Measurements from ENCODE around the gene SPEM2.

SPEM2 gene

DNA sequence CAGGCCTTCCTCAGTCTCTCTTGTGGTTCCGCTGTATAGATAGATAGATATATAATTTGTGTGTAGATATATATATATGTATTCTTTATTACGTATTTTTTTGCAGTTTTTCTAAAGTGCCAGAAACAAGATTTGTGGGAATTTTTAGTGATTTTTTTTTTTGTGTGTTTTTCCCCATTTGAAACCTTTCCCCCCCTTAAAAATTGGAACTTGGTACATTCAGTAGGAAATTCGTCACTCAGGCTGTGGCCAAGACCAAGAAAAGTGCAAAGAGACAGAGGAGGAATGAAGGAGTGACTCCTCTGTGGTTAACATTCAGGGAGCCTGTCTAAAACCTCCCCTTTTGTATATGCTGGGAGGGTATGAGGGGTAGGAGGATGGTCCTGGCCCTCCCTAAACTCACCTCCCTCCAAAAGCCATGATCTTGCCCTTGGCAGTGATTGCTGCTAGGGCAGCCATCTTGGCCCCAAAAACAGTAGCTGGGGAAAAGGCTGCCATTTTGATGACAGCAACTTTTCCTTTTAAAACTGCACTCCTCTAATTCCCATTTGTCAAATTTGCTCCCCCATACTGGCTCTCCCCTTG lies 34.6 kb downstream of the SPEM2 start:
- H2AFZ ChIP-seq (ENCODE audit: insufficient read depth, low read length, poor library complexity), result no peak overlapping the region
- H3K36me3 ChIP-seq (ENCODE audit: control insufficient read depth in 1 of 2, insufficient read depth in 2 of 2, low read length in 2 of 2), result peaks cover 21 to 22% of the 10 kb centered on the region in 2 experiments
- H3K9me3 ChIP-seq (ENCODE audit: insufficient read depth, low read depth, low read length), result no peaks in the 10 kb centered on the region
- H3K4me3 ChIP-seq (ENCODE audit: low read depth, low read length), result no peak overlapping the region
- H3K27me3 ChIP-seq (ENCODE audit: insufficient read depth, low read length), result no peaks in the 10 kb centered on the region
- no peak overlapping the region for H2BK5ac ChIP-seq (ENCODE audit: low read depth, low read length, poor library complexity)
- H4K91ac ChIP-seq (ENCODE audit: low read depth, low read length), result no peak overlapping the region
- H2BK12ac ChIP-seq (ENCODE audit: low read length), result no peak overlapping the region
- no peak overlapping the region for H3K9ac ChIP-seq (ENCODE audit: low read length)
- H3K14ac ChIP-seq (ENCODE audit: low read length), result no peak overlapping the region
- H3K79me2 ChIP-seq (ENCODE audit: control insufficient read depth, insufficient read depth, low read length, poor library complexity), result peaks cover 3% of the 10 kb centered on the region
- H3K23ac ChIP-seq (ENCODE audit: low read length), result no peak overlapping the region
- no peak overlapping the region for H4K12ac ChIP-seq (ENCODE audit: low read depth, low read length)
- H2AK5ac ChIP-seq (ENCODE audit: low read length), result no peak overlapping the region
- DNase-seq, result no peak
- H3K18ac ChIP-seq (ENCODE audit: low read length), result no peak overlapping the region
- no peak overlapping the region for H3K27ac ChIP-seq (ENCODE audit: low read depth, low read length)
- H3K4me1 ChIP-seq (ENCODE audit: control insufficient read depth in 1 of 2, insufficient read depth in 2 of 2, low read length in 2 of 2), result peaks cover 4 to 5% of the 10 kb centered on the region in 2 experiments
- H4K8ac ChIP-seq (ENCODE audit: low read depth, low read length), result no peak overlapping the region
- WGBS (ENCODE audit: extremely low coverage, insufficient coverage, insufficient read length), result no CpG with 5 or more reads among the region's 3 CpGs
- no peak overlapping the region for H3K4me2 ChIP-seq (ENCODE audit: low read length)
- no peak overlapping the region for H3K4ac ChIP-seq (ENCODE audit: low read depth, low read length)
- H2BK120ac ChIP-seq (ENCODE audit: insufficient read depth, low read length, poor library complexity), result no peak overlapping the region
- peaks cover 3% of the 10 kb centered on the region for H3K79me1 ChIP-seq (ENCODE audit: low read length)

DNA sequence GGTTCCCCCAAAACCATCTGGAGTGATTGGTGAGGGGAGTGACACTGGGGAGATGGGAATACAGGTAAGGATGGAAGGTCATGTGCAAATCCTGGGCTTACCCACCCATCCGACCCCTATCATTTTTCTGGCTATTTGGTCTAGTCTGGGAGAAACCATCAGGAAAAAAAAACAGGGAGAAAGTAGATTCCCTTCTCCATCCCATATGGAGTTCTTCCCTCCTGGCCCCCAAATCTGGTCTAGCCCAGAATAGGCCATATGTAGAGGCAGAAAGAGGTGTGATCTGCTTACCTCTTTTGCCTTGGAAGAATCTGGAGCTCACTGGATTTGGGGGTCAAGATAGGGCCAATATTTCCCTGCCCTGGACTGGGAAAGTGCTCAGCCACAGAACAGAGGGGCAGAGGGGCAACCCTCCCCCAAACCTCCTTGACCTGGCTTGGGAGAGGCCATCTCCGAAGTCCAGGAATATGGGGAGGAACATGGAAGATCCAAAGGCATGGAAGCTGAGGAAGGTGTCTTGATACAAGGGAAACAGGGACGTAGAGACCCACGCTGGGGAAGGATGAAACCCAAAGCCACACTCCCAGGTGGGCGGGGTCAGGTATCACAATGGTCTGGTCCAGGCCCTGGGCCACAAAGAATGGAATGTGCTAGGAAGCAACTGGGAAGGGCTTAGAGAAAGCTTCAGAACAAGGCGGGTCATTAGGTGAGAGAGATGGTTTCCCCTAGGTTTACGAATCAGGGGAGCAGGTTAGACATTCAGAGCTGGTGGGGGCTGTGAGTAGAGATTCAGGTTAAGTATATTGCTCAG lies 35.6 kb downstream of the SPEM2 start:
- Histone ChIP-seq H3K27ac (ENCODE audit: low read depth, low read length) (no peak overlapping the region), H2AFZ (ENCODE audit: insufficient read depth, low read length, poor library complexity) (no peak overlapping the region), H4K12ac (ENCODE audit: low read depth, low read length) (no peak overlapping the region), H2BK5ac (ENCODE audit: low read depth, low read length, poor library complexity) (no peak overlapping the region), H4K91ac (ENCODE audit: low read depth, low read length) (no peak overlapping the region), H3K9ac (ENCODE audit: low read length) (no peak overlapping the region), H2BK120ac (ENCODE audit: insufficient read depth, low read length, poor library complexity) (no peak overlapping the region), H3K36me3 (ENCODE audit: control insufficient read depth in 1 of 2, insufficient read depth in 2 of 2, low read length in 2 of 2) (peaks cover 27 to 28% of the 10 kb centered on the region in 2 experiments), H3K4ac (ENCODE audit: low read depth, low read length) (no peak overlapping the region), H3K9me3 (ENCODE audit: insufficient read depth, low read depth, low read length) (no peaks in the 10 kb centered on the region), H3K23ac (ENCODE audit: low read length) (no peak overlapping the region), H3K4me3 (ENCODE audit: low read depth, low read length) (no peak overlapping the region), H2BK12ac (ENCODE audit: low read length) (no peak overlapping the region), H3K14ac (ENCODE audit: low read length) (no peak overlapping the region), H3K79me2 (ENCODE audit: control insufficient read depth, insufficient read depth, low read length, poor library complexity) (no peaks in the 10 kb centered on the region), H3K79me1 (ENCODE audit: low read length) (no peaks in the 10 kb centered on the region), H3K27me3 (ENCODE audit: insufficient read depth, low read length) (no peaks in the 10 kb centered on the region), H3K4me2 (ENCODE audit: low read length) (no peak overlapping the region), H4K8ac (ENCODE audit: low read depth, low read length) (no peak overlapping the region), H3K4me1 (ENCODE audit: control insufficient read depth in 1 of 2, insufficient read depth in 2 of 2, low read length in 2 of 2) (peaks cover 3 to 4% of the 10 kb centered on the region in 2 experiments), H2AK5ac (ENCODE audit: low read length) (no peak overlapping the region), H3K18ac (ENCODE audit: low read length) (no peak overlapping the region)
- DNase-seq, result no peak
- WGBS (ENCODE audit: extremely low coverage, insufficient coverage, insufficient read length), result no CpG with 5 or more reads among the region's 7 CpGs

DNA sequence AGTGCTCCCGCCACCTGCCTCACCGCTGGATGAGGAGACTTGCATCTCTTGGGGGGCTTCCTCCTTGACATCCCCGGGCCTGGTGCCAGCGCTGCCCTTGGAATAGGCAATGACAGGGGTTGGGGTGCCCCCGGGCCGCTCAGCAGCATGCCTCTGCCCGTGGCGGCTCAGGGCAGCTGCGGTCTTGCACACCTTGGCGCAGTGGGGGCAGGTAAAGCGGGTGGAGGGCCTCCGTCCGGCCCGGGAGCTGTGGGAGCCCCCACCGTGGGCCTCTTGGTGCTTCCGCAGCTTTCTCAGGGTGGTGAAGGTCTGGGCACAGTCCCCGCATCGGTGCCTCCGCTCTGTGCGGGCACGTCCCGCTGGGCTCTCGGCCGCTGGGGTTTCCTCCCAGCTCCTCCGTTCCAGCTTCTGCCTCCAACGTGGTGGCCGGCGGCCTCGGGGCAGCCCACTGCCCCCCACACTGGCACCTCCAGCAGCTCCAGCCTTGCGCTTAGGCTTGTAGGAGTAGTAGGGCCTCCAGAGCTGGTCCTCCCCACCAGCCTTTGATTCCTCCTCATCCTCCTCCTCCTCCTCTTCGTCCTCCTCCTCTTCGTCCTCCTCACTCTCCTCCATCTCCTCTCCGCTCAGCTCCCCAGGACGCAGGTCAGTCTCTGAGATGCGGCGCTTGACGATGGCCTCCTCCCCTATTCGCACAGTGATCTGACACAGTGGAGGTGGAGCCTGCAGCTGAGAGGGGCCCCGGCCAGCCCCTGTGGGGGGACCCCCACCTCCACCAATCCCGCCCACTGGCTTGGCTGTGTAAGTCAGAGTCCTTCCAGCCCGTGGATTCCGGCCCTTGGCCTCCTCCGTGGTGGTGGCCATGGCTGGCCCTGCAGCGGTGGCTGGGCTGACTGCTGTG lies 37.3 kb downstream of the SPEM2 start:
- Histone ChIP-seq H4K12ac (ENCODE audit: low read depth, low read length) (no peak overlapping the region), H2BK120ac (ENCODE audit: insufficient read depth, low read length, poor library complexity) (no peak overlapping the region), H2AFZ (ENCODE audit: insufficient read depth, low read length, poor library complexity) (no peak overlapping the region)

DNA sequence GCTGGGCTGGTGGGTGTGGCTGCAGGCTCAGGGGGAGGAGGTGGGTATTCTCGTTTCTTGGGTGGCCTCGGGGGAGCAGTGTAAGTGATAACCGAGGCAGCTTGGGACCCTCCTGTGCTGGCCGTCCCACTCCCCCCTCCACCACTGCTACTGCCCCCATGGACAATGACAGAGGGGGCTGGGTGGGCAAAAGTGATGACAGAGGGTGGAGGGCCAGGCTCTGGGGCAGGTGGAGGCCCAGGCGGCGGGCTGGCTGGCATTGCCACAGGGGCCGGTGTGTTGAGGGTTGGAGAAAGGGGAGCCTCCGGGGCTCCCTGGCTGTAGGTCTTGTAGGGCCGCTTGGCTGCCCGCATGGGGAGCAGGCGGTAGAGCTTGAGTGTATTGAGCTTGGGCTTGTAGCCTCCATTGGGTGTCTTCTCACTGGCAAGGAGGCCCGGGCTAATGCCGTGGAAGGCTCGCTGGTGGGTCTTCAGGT lies 38.0 kb downstream of the SPEM2 start:
- Histone ChIP-seq H3K4ac (ENCODE audit: low read depth, low read length) (no peak overlapping the region), H2AK5ac (ENCODE audit: low read length) (no peak overlapping the region), H2BK5ac (ENCODE audit: low read depth, low read length, poor library complexity) (no peak overlapping the region), H3K36me3 (ENCODE audit: control insufficient read depth in 1 of 2, insufficient read depth in 2 of 2, low read length in 2 of 2) (peaks cover 38 to 39% of the 10 kb centered on the region in 2 experiments), H3K4me1 (ENCODE audit: control insufficient read depth in 1 of 2, insufficient read depth in 2 of 2, low read length in 2 of 2) (no peaks in the 10 kb centered on the region), H3K79me2 (ENCODE audit: control insufficient read depth, insufficient read depth, low read length, poor library complexity) (no peaks in the 10 kb centered on the region), H3K4me3 (ENCODE audit: low read depth, low read length) (no peak overlapping the region), H4K12ac (ENCODE audit: low read depth, low read length) (no peak overlapping the region), H3K23ac (ENCODE audit: low read length) (no peak overlapping the region), H3K9ac (ENCODE audit: low read length) (no peak overlapping the region), H4K8ac (ENCODE audit: low read depth, low read length) (no peak overlapping the region), H3K79me1 (ENCODE audit: low read length) (no peaks in the 10 kb centered on the region), H3K4me2 (ENCODE audit: low read length) (no peak overlapping the region), H3K14ac (ENCODE audit: low read length) (no peak overlapping the region), H3K27ac (ENCODE audit: low read depth, low read length) (no peak overlapping the region), H3K27me3 (ENCODE audit: insufficient read depth, low read length) (no peaks in the 10 kb centered on the region), H2AFZ (ENCODE audit: insufficient read depth, low read length, poor library complexity) (no peak overlapping the region), H4K91ac (ENCODE audit: low read depth, low read length) (no peak overlapping the region), H3K9me3 (ENCODE audit: insufficient read depth, low read depth, low read length) (no peaks in the 10 kb centered on the region), H3K18ac (ENCODE audit: low read length) (no peak overlapping the region), H2BK120ac (ENCODE audit: insufficient read depth, low read length, poor library complexity) (no peak overlapping the region), H2BK12ac (ENCODE audit: low read length) (no peak overlapping the region)
- WGBS (ENCODE audit: extremely low coverage, insufficient coverage, insufficient read length), result no CpG with 5 or more reads among the region's 14 CpGs
- no peak for DNase-seq

More for the DNA sequence above, 37.3 kb downstream of the SPEM2 start:
- H3K27ac ChIP-seq (ENCODE audit: low read depth, low read length), result no peak overlapping the region
- no peak overlapping the region for H3K9ac ChIP-seq (ENCODE audit: low read length)
- no peaks in the 10 kb centered on the region for H3K27me3 ChIP-seq (ENCODE audit: insufficient read depth, low read length)
- H3K18ac ChIP-seq (ENCODE audit: low read length), result no peak overlapping the region
- no peaks in the 10 kb centered on the region for H3K4me1 ChIP-seq (ENCODE audit: control insufficient read depth in 1 of 2, insufficient read depth in 2 of 2, low read length in 2 of 2)
- peaks cover 38 to 39% of the 10 kb centered on the region in 2 experiments for H3K36me3 ChIP-seq (ENCODE audit: control insufficient read depth in 1 of 2, insufficient read depth in 2 of 2, low read length in 2 of 2)
- no peaks in the 10 kb centered on the region for H3K79me1 ChIP-seq (ENCODE audit: low read length)
- no peak overlapping the region for H2BK5ac ChIP-seq (ENCODE audit: low read depth, low read length, poor library complexity)
- no peak overlapping the region for H4K91ac ChIP-seq (ENCODE audit: low read depth, low read length)
- no peak overlapping the region for H3K14ac ChIP-seq (ENCODE audit: low read length)
- no peak overlapping the region for H3K4ac ChIP-seq (ENCODE audit: low read depth, low read length)
- no peak overlapping the region for H2BK12ac ChIP-seq (ENCODE audit: low read length)
- no peaks in the 10 kb centered on the region for H3K79me2 ChIP-seq (ENCODE audit: control insufficient read depth, insufficient read depth, low read length, poor library complexity)
- no peak overlapping the region for H3K4me3 ChIP-seq (ENCODE audit: low read depth, low read length)
- no peak overlapping the region for H3K4me2 ChIP-seq (ENCODE audit: low read length)
- H4K8ac ChIP-seq (ENCODE audit: low read depth, low read length), result no peak overlapping the region
- no peak overlapping the region for H2AK5ac ChIP-seq (ENCODE audit: low read length)
- no peaks in the 10 kb centered on the region for H3K9me3 ChIP-seq (ENCODE audit: insufficient read depth, low read depth, low read length)
- no peak overlapping the region for H3K23ac ChIP-seq (ENCODE audit: low read length)
- WGBS (ENCODE audit: extremely low coverage, insufficient coverage, insufficient read length), result 100% methylated on average over 3 of the region's 44 CpGs
- DNase-seq, result no peak

Measured in trophoblast cell (in vitro differentiated cells and primary cell).